HepG2 (cell line): ENCODE results near the gene SPHK2. TPM values are rescaled to one million over a fixed set of nuclear protein-coding genes. Genes with fewer than 3 reads are reported as not detected.

Experiments used
- ATF7 ChIP-seq, 2 experiments: fragments of 450-650 bp in 1 of 2; sonication (generic) in 1 of 2; formaldehyde crosslinking in 1 of 2; IDR thresholded peaks; 2 replicates each; pipeline versions ENCODE4 v1.4.0 to v1.6.1; 2016 to 2020; ENCODE audit warnings: antibody characterized with exemption in 1 of 2, mild to moderate bottlenecking in 1 of 2, missing genetic modification reagents in 1 of 2
- ATF7-NPFF ChIP-seq: sonication (generic); formaldehyde crosslinking; IDR thresholded peaks from 2 replicates; pipeline ENCODE4 v1.8.1; 2023; ENCODE audit warnings: mild to moderate bottlenecking, low read depth, missing genetic modification reagents, moderate library complexity
- BCL3 ChIP-seq: sonication (generic); formaldehyde crosslinking; IDR thresholded peaks from 2 replicates; pipeline ENCODE4 v1.5.1; 2020; ENCODE audit warnings: mild to moderate bottlenecking, missing genetic modification reagents, moderate library complexity
- CCDC6 ChIP-seq: sonication (generic); formaldehyde crosslinking; IDR thresholded peaks from 2 replicates; pipeline ENCODE4 v1.8.1; 2022; ENCODE audit warnings: mild to moderate bottlenecking, missing genetic modification reagents, moderate library complexity
- CREB1 ChIP-seq, 2 experiments: fragments of 450-650 bp in 1 of 2; IDR thresholded peaks; 2 replicates each; pipeline ENCODE4 v1.6.1; 2016 to 2017; ENCODE audit warnings: control low read depth in 1 of 2, mild to moderate bottlenecking in 1 of 2, missing compliant biosample characterization in 1 of 2, missing genetic modification characterization in 1 of 2
- ELF1 ChIP-seq: sonication (generic); formaldehyde crosslinking; IDR thresholded peaks from 2 replicates; pipeline ENCODE4 v1.4.0; 2020; ENCODE audit warnings: missing genetic modification reagents
- GABPB1 ChIP-seq: IDR thresholded peaks from 2 replicates; pipeline ENCODE4 v1.6.1; 2016; ENCODE audit warnings: mild to moderate bottlenecking, missing genetic modification reagents, moderate library complexity, missing compliant biosample characterization
- HMG20B ChIP-seq: conservative IDR thresholded peaks from 2 replicates; pipeline ENCODE4 v1.6.1; 2016; ENCODE audit warnings: missing genetic modification reagents, missing compliant biosample characterization
- IRF2 ChIP-seq: IDR thresholded peaks from 2 replicates; pipeline ENCODE4 v1.6.1; 2018; ENCODE audit warnings: missing genetic modification reagents, missing compliant biosample characterization
- MAFF ChIP-seq: IDR thresholded peaks from 2 replicates; pipeline ENCODE4 v1.6.1; 2011; ENCODE audit warnings: low read depth, low read length, improper control_type of control experiment
- MXD1 ChIP-seq: sonication (generic); formaldehyde crosslinking; IDR thresholded peaks from 2 replicates; pipeline ENCODE4 v1.4.0; 2020; ENCODE audit warnings: mild to moderate bottlenecking, missing genetic modification reagents
- PRDM10 ChIP-seq: sonication (generic); formaldehyde crosslinking; IDR thresholded peaks from 2 replicates; pipeline ENCODE4 v1.4.0; 2020; ENCODE audit warnings: low read depth, missing genetic modification reagents
- RBFOX2 ChIP-seq: fragments of 200-400 bp; formaldehyde crosslinking; IDR thresholded peaks from 2 replicates; pipeline ENCODE4 v1.6.1; 2017; ENCODE audit warnings: low read depth, mild to moderate bottlenecking, low read length
- WIZ ChIP-seq: sonication (generic); formaldehyde crosslinking; IDR thresholded peaks from 2 replicates; pipeline ENCODE4 v1.5.1; 2020; ENCODE audit warnings: mild to moderate bottlenecking, missing genetic modification reagents
- ZNF10 ChIP-seq: sonication (generic); formaldehyde crosslinking; IDR thresholded peaks from 2 replicates; pipeline ENCODE4 v1.4.0; 2020; ENCODE audit warnings: mild to moderate bottlenecking, low read depth, missing genetic modification reagents, borderline replicate concordance
- ZNF737 ChIP-seq: sonication (generic); formaldehyde crosslinking; IDR thresholded peaks from 2 replicates; pipeline ENCODE4 v1.5.0; 2020; ENCODE audit warnings: missing genetic modification reagents, mild to moderate bottlenecking, borderline replicate concordance
- ZNF782 ChIP-seq: sonication (generic); formaldehyde crosslinking; IDR thresholded peaks from 2 replicates; pipeline ENCODE4 v1.4.0; 2020; ENCODE audit warnings: missing genetic modification reagents, mild to moderate bottlenecking, borderline replicate concordance
- polyA plus RNA-seq, 8 experiments: library from polyadenylated mRNA; depleted of rRNA in 3 of 8; stranded (reverse) in 7 of 8; unstranded in 1 of 8; fragments of >200 nt; fragmentation: Illumina TruSeq in 4 of 8; extraction: Trizol in 4 of 8; gene quantifications; 2 replicates each; pipeline versions ENCODE4 v1.2.1 to v1.2.3, GENCODE V29; 2011 to 2016; ENCODE audit warnings: low read depth in 4 of 8, missing spikeins in 1 of 8, mixed read lengths in 1 of 8; ENCODE audit not compliant: insufficient read depth in 1 of 8
- total RNA-seq, 5 experiments: library from RNA; depleted of rRNA; stranded (reverse); fragments of >200 nt; fragmentation: Illumina TruSeq; extraction: Trizol; gene quantifications; 2 replicates each; pipeline ENCODE4 v1.2.3, GENCODE V29; 2016; ENCODE audit warnings: low read depth in 1 of 5
- TF ChIP-seq, protein P1 (sequence below): IDR thresholded peaks from 2 replicates; pipeline ENCODE4 v1.6.1; 2018; ENCODE audit warnings: missing genetic modification reagents, mild to moderate bottlenecking, missing compliant biosample characterization
- TF ChIP-seq, protein P2 (sequence below): sonication (generic); formaldehyde crosslinking; IDR thresholded peaks from 2 replicates; pipeline ENCODE4 v1.4.0; 2020; ENCODE audit warnings: missing genetic modification reagents

The SPHK2 gene
- total and polyA plus RNA-seq, 2 of the 13 experiments (the other 11 are each of a cell fraction or from before 2014, with no cell fraction given): 2.9 to 14.4 TPM

DNA sequence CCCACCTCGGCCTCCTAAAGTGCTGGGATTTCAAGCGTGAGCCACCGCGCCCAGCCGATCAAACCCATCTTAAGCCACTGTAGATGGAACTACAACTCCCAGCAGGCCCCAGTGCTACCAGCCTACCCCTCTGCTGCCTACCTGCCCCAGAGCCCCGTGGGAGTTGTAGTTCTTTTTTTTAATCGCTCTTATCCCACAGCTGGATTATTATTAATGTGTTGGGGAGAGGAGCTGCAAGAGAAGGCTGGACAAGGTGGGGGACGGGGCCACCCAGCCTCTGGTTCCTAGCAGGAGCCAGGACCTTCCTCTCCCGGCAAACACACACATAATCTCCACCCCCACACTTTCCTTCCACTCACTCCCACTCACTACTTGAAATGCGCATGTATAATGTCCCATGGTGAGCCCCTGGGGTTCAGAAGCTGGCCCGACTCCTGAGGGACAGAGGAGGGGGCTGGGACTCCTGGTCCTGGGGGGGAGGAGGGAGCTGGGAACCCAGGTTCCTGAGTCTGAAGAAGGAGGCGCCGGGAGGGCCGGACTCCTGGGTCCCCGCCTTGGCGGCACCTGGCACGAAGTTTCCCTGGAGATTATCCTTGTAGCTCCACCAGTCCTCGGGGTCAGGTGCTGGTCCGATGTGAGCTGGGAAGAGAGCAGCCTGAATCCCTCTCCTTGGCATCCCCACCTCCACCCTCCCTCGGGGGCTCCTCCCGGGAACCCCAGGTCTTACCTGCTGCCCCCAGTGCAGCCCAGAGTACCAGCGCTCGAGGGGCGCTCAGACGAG lies 25.7 kb downstream of the SPHK2 start (continued):
- TF ChIP-seq PRDM10 (peak; percentile 61; the same call in 1 of the 2 replicates), ATF7-NPFF (CRISPR knock-in tag) (no peak), RBFOX2 (no peak), CREB1 (IDR thresholded peaks at IDR 0.05) (no peak), CREB1 (CRISPR knock-in tag; IDR thresholded peaks at IDR 0.05) (peak; percentile 47; the same call in 1 of the 2 replicates), CCDC6 (CRISPR knock-in tag) (no peak), ZNF782 (no peak), WIZ (no peak), IRF2 (CRISPR knock-in tag) (0 out of 2 replicates have a peak, but pooled peaks have one; percentile 49), HMG20B (CRISPR knock-in tag) (no peak), ELF1 (CRISPR knock-in tag) (0 out of 2 replicates have a peak, but pooled peaks have one; percentile 21), ZNF737 (no peak), BCL3 (CRISPR knock-in tag) (no peak), ATF7 (IDR thresholded peaks at IDR 0.05) (no peak), ATF7 (CRISPR knock-in tag; IDR thresholded peaks at IDR 0.05) (no peak), ZNF10 (CRISPR knock-in tag) (no peak), MAFF (no peak), MXD1 (no peak), GABPB1 (peak; percentile 54)
- TF ChIP-seq, protein P1, sequence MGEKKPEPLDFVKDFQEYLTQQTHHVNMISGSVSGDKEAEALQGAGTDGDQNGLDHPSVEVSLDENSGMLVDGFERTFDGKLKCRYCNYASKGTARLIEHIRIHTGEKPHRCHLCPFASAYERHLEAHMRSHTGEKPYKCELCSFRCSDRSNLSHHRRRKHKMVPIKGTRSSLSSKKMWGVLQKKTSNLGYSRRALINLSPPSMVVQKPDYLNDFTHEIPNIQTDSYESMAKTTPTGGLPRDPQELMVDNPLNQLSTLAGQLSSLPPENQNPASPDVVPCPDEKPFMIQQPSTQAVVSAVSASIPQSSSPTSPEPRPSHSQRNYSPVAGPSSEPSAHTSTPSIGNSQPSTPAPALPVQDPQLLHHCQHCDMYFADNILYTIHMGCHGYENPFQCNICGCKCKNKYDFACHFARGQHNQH: 0 out of 2 replicates have a peak, but pooled peaks have one; percentile 5
- TF ChIP-seq, protein P2, sequence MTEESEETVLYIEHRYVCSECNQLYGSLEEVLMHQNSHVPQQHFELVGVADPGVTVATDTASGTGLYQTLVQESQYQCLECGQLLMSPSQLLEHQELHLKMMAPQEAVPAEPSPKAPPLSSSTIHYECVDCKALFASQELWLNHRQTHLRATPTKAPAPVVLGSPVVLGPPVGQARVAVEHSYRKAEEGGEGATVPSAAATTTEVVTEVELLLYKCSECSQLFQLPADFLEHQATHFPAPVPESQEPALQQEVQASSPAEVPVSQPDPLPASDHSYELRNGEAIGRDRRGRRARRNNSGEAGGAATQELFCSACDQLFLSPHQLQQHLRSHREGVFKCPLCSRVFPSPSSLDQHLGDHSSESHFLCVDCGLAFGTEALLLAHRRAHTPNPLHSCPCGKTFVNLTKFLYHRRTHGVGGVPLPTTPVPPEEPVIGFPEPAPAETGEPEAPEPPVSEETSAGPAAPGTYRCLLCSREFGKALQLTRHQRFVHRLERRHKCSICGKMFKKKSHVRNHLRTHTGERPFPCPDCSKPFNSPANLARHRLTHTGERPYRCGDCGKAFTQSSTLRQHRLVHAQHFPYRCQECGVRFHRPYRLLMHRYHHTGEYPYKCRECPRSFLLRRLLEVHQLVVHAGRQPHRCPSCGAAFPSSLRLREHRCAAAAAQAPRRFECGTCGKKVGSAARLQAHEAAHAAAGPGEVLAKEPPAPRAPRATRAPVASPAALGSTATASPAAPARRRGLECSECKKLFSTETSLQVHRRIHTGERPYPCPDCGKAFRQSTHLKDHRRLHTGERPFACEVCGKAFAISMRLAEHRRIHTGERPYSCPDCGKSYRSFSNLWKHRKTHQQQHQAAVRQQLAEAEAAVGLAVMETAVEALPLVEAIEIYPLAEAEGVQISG: peak; percentile 77
